PC-3 (cell line): Measurements from ENCODE around the gene COL27A1.

Source experiments
- CTCF ChIP-seq: fragments of 300-600 bp; sonication (generic); conservative IDR thresholded peaks from 2 replicates; pipeline ENCODE4 v1.5.1; 2017; ENCODE audit warnings: antibody characterized with exemption, low read depth, mild to moderate bottlenecking, low read length
- EZH2 ChIP-seq: fragments of 300-600 bp; sonication (generic); IDR thresholded peaks from one replicate; pipeline ENCODE4 v1.6.1; 2017; ENCODE audit warnings: antibody characterized with exemption, mild to moderate bottlenecking, low read length; ENCODE audit not compliant: unreplicated experiment
- EZH2phosphoT487 ChIP-seq: fragments of 300-600 bp; sonication (generic); IDR thresholded peaks from 2 replicates; pipeline ENCODE4 v1.6.1; 2018; ENCODE audit warnings: mild to moderate bottlenecking, antibody characterized with exemption, low read length, borderline replicate concordance

GRCh38 chr9:114141553-114142402, 13.6 kb upstream of the COL27A1 start:
- no peak for TF ChIP-seq EZH2
- TF ChIP-seq CTCF = no peak
- no peak for TF ChIP-seq EZH2phosphoT487
